GM21576 (cell line): ENCODE measurements around the gene GNAL.

Source experiments
- ATAC-seq: cut with Tn5 transposase; IDR thresholded peaks from one replicate; pipeline ENCODE4 v1.9.1; 2021; ENCODE audit warnings: mild to moderate bottlenecking, moderate library complexity; ENCODE audit not compliant: unreplicated experiment

GNAL gene

DNA sequence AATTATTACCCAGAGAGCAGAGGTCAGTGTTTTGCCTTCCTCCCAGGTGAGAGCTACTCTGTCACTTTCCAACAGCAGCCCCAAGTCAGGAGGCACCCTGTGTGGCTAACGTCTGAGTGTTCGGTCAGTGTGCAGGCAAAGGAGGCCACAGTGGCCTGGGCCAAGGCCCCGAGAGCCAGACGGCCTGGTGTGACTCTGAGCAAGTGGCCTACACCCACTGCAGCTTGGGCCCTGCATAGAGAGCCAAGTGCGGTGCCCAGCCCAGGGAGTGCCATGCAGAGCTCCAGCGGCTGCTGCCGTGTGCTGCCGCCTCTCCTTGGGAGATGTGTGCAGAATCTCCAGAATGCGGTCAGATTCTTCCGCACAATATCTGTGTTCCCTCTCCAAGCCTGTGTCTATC is 70.4 kb downstream of the GNAL start:
- ATAC-seq = no peak

DNA sequence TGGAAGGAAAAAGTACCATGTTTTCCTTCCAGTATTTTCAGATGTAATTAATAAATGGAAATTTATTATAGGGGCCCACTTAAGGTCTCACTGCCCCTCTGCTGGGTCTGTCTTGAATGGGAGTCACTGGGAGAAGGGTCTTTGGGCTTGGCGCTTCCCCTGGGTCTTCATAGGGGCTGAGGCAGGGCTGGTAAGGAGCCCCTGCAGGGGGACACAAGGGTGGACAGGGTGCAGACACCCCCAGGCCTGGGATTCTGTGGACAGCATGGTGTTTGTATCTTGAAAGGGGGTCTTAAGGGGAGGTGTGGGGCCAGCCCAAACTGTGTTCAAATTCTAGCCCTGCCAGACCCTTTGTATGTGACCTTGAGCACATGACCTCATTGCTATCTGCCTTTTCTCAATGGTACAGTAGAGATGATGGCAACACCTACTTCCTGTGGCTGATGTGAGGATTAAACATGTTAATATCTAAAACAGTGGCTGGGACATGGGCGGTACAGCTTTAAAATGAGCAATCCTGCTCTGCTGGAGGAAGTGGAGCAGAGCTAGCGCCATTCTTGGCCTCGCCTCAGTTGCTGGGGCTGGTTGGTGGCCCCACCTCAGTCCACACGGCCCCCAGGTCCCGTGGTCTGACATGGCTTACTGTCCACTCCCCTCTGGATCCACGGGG is 71.6 kb downstream of the GNAL start:
- ATAC-seq = no peak

GRCh38 chr18:11761553-11761952 is 72.5 kb downstream of the GNAL start:
- ATAC-seq = no peak

DNA sequence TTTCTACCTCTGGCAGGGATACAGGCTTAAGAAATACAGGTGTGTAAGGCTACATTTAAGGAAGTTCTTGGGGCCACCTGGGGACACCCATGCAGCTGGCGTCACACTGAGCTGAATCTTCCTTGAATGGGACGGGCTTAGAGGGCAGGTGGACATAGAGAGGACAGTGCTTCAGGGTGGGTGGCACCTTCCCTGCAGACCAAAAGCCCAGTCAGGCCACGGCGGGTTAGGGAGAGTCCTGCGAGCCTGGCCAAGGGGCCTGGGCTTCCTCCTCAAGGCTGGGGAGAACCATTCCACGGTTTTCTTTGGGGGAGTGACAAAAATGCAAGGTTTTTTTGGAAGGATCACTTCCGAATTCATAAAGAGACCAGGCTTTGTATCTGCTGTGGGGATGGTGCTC is 73.4 kb downstream of the GNAL start:
- no peak for ATAC-seq

DNA sequence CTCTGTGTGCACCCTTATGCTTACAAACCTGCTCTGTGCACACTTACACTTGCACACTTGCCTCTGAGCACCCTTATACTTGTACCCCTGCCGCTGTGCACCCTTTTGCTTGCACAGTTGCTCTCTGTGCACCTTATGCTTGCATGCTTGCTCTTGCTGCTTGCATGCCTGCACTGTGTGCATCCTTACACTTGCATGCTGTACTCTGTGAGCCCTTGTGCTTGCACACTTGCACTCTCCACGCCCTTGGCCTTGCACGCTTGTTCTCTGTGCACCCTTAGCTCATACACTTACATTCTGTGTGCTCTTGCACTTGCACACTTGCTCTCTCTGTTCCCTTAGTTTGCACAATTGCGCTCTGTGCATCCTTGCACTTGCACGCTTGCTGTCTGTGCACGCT is 78.3 kb downstream of the GNAL start:
- ATAC-seq = no peak

- no peak for ATAC-seq
Measured at GRCh38 chr18:11767935-11768334, 78.9 kb downstream of the GNAL start.

DNA sequence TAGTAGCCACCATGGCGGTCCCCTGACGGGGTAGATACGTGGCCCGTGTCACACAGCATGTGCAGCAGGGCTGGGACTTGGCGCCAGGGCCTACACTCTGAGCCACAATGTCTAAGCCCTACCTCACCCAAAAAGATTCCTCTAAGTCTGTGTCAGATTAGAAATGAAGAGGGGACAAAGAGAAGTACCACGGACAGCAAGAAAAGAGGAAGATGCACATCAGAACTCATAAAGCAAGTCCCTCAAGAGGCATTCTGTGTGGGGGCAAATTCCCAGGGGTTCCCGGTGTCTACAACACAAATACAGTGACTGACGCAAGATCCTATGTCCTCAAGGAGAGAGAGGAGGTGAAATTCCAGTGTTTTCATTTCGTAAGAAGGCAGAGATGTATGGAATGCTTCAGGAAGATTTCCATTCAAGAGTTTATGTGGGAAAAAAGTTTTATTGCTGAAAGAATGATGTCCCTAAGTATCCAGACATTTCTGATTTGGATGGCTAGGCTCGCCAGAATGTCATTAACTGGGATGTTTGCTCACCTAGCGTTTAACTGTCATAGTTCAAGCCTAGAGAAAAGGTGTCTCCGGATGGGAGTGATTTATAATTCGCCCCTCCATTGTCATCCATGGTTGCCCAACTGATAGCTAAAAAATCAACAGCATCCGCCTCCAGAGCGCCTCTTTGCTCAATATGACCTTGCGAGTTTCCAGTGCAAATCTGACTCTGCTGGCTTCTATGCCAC is 86.5 kb downstream of the GNAL start:
- no peak for ATAC-seq

GRCh38 chr18:11780042-11780441 is 91.0 kb downstream of the GNAL start:
- ATAC-seq = no peak

DNA sequence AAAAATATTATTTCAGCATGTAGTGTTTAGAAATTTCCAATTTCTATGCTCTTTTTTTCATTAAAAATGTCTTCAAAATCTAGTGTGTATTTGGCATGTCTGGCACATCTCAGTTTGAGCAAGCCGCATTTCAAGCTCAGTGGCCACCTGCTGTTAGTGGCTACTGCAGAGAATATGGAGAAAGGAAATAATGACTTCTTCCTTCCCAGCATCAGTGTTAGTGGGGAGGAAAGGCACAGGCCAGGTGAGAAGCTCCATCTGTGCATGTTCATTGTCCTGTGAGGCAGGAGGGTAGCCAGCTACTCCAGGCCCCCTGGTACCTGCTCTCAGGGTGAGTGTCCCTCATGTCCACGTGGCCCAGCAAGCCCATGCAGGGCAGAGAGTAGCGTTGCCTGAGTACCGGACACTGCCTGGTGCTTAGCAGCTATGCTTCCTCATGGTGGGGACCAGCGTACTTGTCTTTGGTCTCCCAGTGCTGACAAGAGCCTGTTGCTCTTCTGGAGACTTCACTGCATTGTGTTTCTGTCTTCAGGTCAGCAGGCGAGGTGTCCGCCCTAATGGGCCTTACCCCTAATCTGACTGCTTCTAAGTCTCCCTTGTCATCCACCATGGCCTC is 94.8 kb downstream of the GNAL start:
- no peak for ATAC-seq

GRCh38 chr18:11784674-11785304 is 95.7 kb downstream of the GNAL start:
- ATAC-seq = no peak

- no peak for ATAC-seq
Measured at GRCh38 chr18:11785444-11786055, 96.5 kb downstream of the GNAL start.

- no peak for ATAC-seq
Measured at GRCh38 chr18:11789716-11790510, 100.8 kb downstream of the GNAL start.

- no peak for ATAC-seq
Measured at GRCh38 chr18:11791131-11791530, 102.1 kb downstream of the GNAL start.

GRCh38 chr18:11792632-11793031 is 103.6 kb downstream of the GNAL start:
- no peak for ATAC-seq

DNA sequence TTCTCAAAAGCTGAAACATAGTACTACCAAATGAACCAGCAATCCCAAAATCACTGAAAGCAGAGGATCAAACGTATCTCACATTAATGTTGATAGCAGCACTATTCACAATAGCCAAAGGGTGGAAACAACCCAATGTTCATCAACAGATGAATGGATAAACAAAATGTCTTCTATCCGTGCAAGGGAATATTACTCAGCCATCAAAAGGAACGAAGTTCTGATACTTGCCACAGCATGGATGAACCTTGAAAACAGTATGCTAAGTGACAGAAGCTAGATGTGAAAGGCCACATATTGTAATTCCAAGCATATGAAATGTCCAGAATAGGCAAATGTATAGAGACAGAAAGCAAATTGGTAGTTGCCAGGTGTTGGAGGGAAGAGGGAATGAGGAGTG is 105.1 kb downstream of the GNAL start:
- no peak for ATAC-seq

- ATAC-seq = no peak
Measured at GRCh38 chr18:11795916-11796315, 106.9 kb downstream of the GNAL start.

GRCh38 chr18:11798271-11798670 is 109.2 kb downstream of the GNAL start:
- no peak for ATAC-seq

DNA sequence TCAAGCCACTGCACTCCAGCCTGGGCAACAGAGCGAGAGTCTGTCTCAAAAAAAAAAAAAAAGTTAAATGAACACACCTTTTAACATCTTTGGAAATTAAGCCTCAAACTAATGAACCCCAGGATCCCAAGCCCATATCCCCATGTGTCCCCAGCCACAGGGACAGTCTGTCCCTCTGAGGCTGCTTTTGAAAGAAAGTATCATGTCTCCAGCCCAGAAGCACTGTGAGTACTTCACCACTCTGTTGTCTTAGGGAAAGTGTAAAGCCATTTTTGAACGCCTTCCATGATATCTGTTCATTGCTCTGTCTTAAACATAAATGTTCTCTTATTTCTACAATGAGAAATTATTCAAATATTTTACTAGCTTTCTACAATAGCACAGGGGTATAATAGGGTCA is 110.0 kb downstream of the GNAL start:
- no peak for ATAC-seq

GRCh38 chr18:11800566-11801334 is 111.7 kb downstream of the GNAL start:
- no peak for ATAC-seq

GRCh38 chr18:11801573-11801972 is 112.5 kb downstream of the GNAL start:
- ATAC-seq = no peak
